CD4-positive, alpha-beta memory T cell (primary cell): ENCODE data around the gene L3MBTL4. TPM values are rescaled to one million over a fixed set of nuclear protein-coding genes. Genes with fewer than 3 reads are reported as not detected.

Experiments used
- CTCF ChIA-PET: fragments of 350-600 bp; sonication (Branson Sonifier 250); formaldehyde crosslinking; loops from one replicate; lab custom pipeline; 2021; ENCODE audit warnings: inconsistent platforms; ENCODE audit not compliant: partially characterized antibody; lab: Charles Lee
- POLR2A ChIA-PET: fragments of 350-600 bp; sonication (Branson Sonifier 250); formaldehyde crosslinking; loops from one replicate; lab custom pipeline; 2021; ENCODE audit not compliant: partially characterized antibody; lab: Charles Lee
- DNase-seq, 5 donors: peaks; one replicate each; pipeline versions ENCODE4 v3.0.0 to v3.0.0-alpha.2; 2020 to 2022; ENCODE audit warnings: mixed read lengths in 1 of 5
- H3K27ac ChIP-seq: one replicate; pipeline ENCODE4 v1.7.0; 2013; ENCODE audit warnings: low read depth, low read length
- H3K27me3 ChIP-seq: 2 replicates; pipeline ENCODE4 v1.7.0; 2013; ENCODE audit warnings: mild to moderate bottlenecking, low read length, moderate library complexity; ENCODE audit not compliant: insufficient read depth
- H3K36me3 ChIP-seq: 2 replicates; pipeline ENCODE4 v1.7.0; 2013; ENCODE audit warnings: mild to moderate bottlenecking, low read length, moderate library complexity; ENCODE audit not compliant: insufficient read depth
- H3K4me1 ChIP-seq: 2 replicates; pipeline ENCODE4 v1.7.0; 2013; ENCODE audit warnings: mild to moderate bottlenecking, low read length, moderate library complexity; ENCODE audit not compliant: insufficient read depth
- H3K4me3 ChIP-seq, 2 donors: one replicate each; pipeline ENCODE4 v1.7.0; 2013; ENCODE audit warnings: low read length in 2 of 2, mild to moderate bottlenecking in 1 of 2
- H3K9me3 ChIP-seq, 2 donors: one replicate each; pipeline ENCODE4 v1.7.0; 2013; ENCODE audit warnings: low read length in 2 of 2, control low read depth in 1 of 2; ENCODE audit not compliant: control insufficient read depth in 1 of 2
- H3K27ac Mint-ChIP-seq, 7 donors: one replicate each; pipeline ENCODE4 v1.8.0; 2020 to 2021; ENCODE audit warnings: mixed read lengths in 7 of 7, mild to moderate bottlenecking in 6 of 7, inconsistent platforms in 3 of 7, moderate library complexity in 3 of 7
- H3K27me3 Mint-ChIP-seq, 2 donors: one replicate each; pipeline ENCODE4 v1.8.0; 2020 to 2021; ENCODE audit warnings: mixed read lengths in 2 of 2
- H3K36me3 Mint-ChIP-seq, 2 donors: one replicate each; pipeline ENCODE4 v1.8.0; 2020 to 2021; ENCODE audit warnings: mixed read lengths in 2 of 2, inconsistent platforms in 1 of 2, mild to moderate bottlenecking in 1 of 2
- H3K4me1 Mint-ChIP-seq, 4 donors: one replicate each; pipeline ENCODE4 v1.8.0; 2020 to 2021; ENCODE audit warnings: mixed read lengths in 4 of 4, mild to moderate bottlenecking in 1 of 4
- H3K4me3 Mint-ChIP-seq, 8 donors: one replicate each; pipeline ENCODE4 v1.8.0; 2020 to 2021; ENCODE audit warnings: mixed read lengths in 8 of 8, mild to moderate bottlenecking in 7 of 8, moderate library complexity in 6 of 8, inconsistent platforms in 3 of 8
- H3K9me3 Mint-ChIP-seq, 8 donors: one replicate each; pipeline ENCODE4 v1.8.0; 2020 to 2021; ENCODE audit warnings: mixed read lengths in 8 of 8, mild to moderate bottlenecking in 5 of 8, inconsistent platforms in 3 of 8, moderate library complexity in 1 of 8
- intact Hi-C: fragments of 100-400 bp; cut with micrococcal nuclease; formaldehyde crosslinking; loops from one replicate; pipeline ENCODE4 v1.15.1; 2023
- polyA plus RNA-seq, 2 donors: library from polyadenylated mRNA; unstranded; fragments of 300-500 nt; fragmentation: Illumina TruSeq; gene quantifications; one replicate each; pipeline ENCODE4 v1.2.3, GENCODE V29; 2021
- total RNA-seq, 2 experiments: library from RNA; stranded (reverse); gene quantifications; one replicate each; pipeline ENCODE4 v1.2.3, GENCODE V29; 2021

The L3MBTL4 gene
- total and polyA plus RNA-seq, 4 experiments from 2014 or later = 0.49 to 0.53 TPM; not detected in 2

- H3K9me3 Mint-ChIP-seq = peaks cover 5 to 35% (median 15%) of the 10 kb centered on the region in 8 donors
- no peak for DNase-seq
- H3K27me3 ChIP-seq = no peaks in the 10 kb centered on the region
- intact Hi-C loops = no loop called here
- H3K4me1 Mint-ChIP-seq = no peaks in the 10 kb centered on the region
- no peak overlapping the region for H3K4me3 Mint-ChIP-seq
- H3K4me1 ChIP-seq = no peaks in the 10 kb centered on the region
- no peaks in the 10 kb centered on the region for H3K36me3 ChIP-seq
- CTCF ChIA-PET = no interaction called here
- H3K9me3 ChIP-seq = no peaks in the 10 kb centered on the region
- POLR2A ChIA-PET = no interaction called here
- peaks cover 0 to 1% of the 10 kb centered on the region in 2 donors for H3K27me3 Mint-ChIP-seq
- H3K27ac Mint-ChIP-seq = no peak overlapping the region
- peaks cover 0 to 2% of the 10 kb centered on the region in 2 donors for H3K36me3 Mint-ChIP-seq
- H3K27ac ChIP-seq = no peak overlapping the region
- no peak overlapping the region for H3K4me3 ChIP-seq
Measured at GRCh38 chr18:6254456-6254855, 160.3 kb downstream of the L3MBTL4 start.

- no peaks in the 10 kb centered on the region for H3K36me3 Mint-ChIP-seq
- Histone ChIP-seq H3K36me3 (no peaks in the 10 kb centered on the region), H3K27me3 (no peaks in the 10 kb centered on the region), H3K9me3 (no peaks in the 10 kb centered on the region), H3K4me1 (no peaks in the 10 kb centered on the region), H3K27ac (no peak overlapping the region), H3K4me3 (no peak overlapping the region)
- H3K27ac Mint-ChIP-seq = no peak overlapping the region
- no peak for DNase-seq
- H3K27me3 Mint-ChIP-seq = no peaks in the 10 kb centered on the region
- peaks cover 0 to 12% (median 3%) of the 10 kb centered on the region in 8 donors for H3K9me3 Mint-ChIP-seq
- ChIA-PET POLR2A (no interaction called here), CTCF (no interaction called here)
- no peak overlapping the region for H3K4me3 Mint-ChIP-seq
- H3K4me1 Mint-ChIP-seq = no peaks in the 10 kb centered on the region
- intact Hi-C loops = no loop called here
Measured at GRCh38 chr18:6251084-6251483, 163.6 kb downstream of the L3MBTL4 start.

GRCh38 chr18:6249788-6250187 is 164.9 kb downstream of the L3MBTL4 start:
- ChIA-PET POLR2A (no interaction called here), CTCF (no interaction called here)
- Histone ChIP-seq H3K4me1 (no peaks in the 10 kb centered on the region), H3K27ac (no peak overlapping the region), H3K9me3 (no peaks in the 10 kb centered on the region), H3K27me3 (no peaks in the 10 kb centered on the region), H3K4me3 (no peak overlapping the region), H3K36me3 (no peaks in the 10 kb centered on the region)
- H3K27ac Mint-ChIP-seq = no peak overlapping the region
- no peak overlapping the region for H3K4me3 Mint-ChIP-seq
- H3K27me3 Mint-ChIP-seq = no peaks in the 10 kb centered on the region
- DNase-seq = no peak
- H3K9me3 Mint-ChIP-seq = peaks cover 0 to 8% (median 3%) of the 10 kb centered on the region in 8 donors
- H3K4me1 Mint-ChIP-seq = no peaks in the 10 kb centered on the region
- H3K36me3 Mint-ChIP-seq = no peaks in the 10 kb centered on the region
- intact Hi-C loops = no loop called here

- Histone ChIP-seq H3K9me3 (no peaks in the 10 kb centered on the region), H3K4me1 (no peaks in the 10 kb centered on the region), H3K4me3 (no peak overlapping the region), H3K27me3 (no peaks in the 10 kb centered on the region), H3K36me3 (no peaks in the 10 kb centered on the region), H3K27ac (no peak overlapping the region)
- CTCF ChIA-PET = no interaction called here
- POLR2A ChIA-PET = no interaction called here
- intact Hi-C loops = no loop called here
- no peak overlapping the region for H3K27ac Mint-ChIP-seq
- peaks cover 0 to 7% (median 3%) of the 10 kb centered on the region in 8 donors for H3K9me3 Mint-ChIP-seq
- H3K4me3 Mint-ChIP-seq = no peak overlapping the region
- no peaks in the 10 kb centered on the region for H3K27me3 Mint-ChIP-seq
- no peaks in the 10 kb centered on the region for H3K4me1 Mint-ChIP-seq
- no peaks in the 10 kb centered on the region for H3K36me3 Mint-ChIP-seq
- no peak for DNase-seq
Measured at GRCh38 chr18:6249170-6249569, 165.5 kb downstream of the L3MBTL4 start.

- H3K27me3 Mint-ChIP-seq = no peaks in the 10 kb centered on the region
- peaks cover 0 to 4% (median 2%) of the 10 kb centered on the region in 8 donors for H3K9me3 Mint-ChIP-seq
- ChIA-PET POLR2A (no interaction called here), CTCF (no interaction called here)
- no peaks in the 10 kb centered on the region for H3K4me1 ChIP-seq
- H3K9me3 ChIP-seq = no peaks in the 10 kb centered on the region
- H3K4me3 Mint-ChIP-seq = no peak overlapping the region
- H3K4me1 Mint-ChIP-seq = no peaks in the 10 kb centered on the region
- H3K27ac ChIP-seq = no peak overlapping the region
- H3K36me3 ChIP-seq = no peaks in the 10 kb centered on the region
- H3K4me3 ChIP-seq = no peak overlapping the region
- H3K36me3 Mint-ChIP-seq = no peaks in the 10 kb centered on the region
- no peaks in the 10 kb centered on the region for H3K27me3 ChIP-seq
- DNase-seq = no peak
- intact Hi-C loops = no loop called here
- no peak overlapping the region for H3K27ac Mint-ChIP-seq
Measured at GRCh38 chr18:6248017-6248416, 166.7 kb downstream of the L3MBTL4 start.

GRCh38 chr18:6242004-6242403 is 172.7 kb downstream of the L3MBTL4 start:
- H3K36me3 Mint-ChIP-seq = no peaks in the 10 kb centered on the region
- intact Hi-C loops = no loop called here

GRCh38 chr18:6239716-6240115 is 175.0 kb downstream of the L3MBTL4 start:
- CTCF ChIA-PET = no interaction called here
- Histone ChIP-seq H3K27ac (no peak overlapping the region), H3K9me3 (no peaks in the 10 kb centered on the region), H3K27me3 (no peaks in the 10 kb centered on the region), H3K4me1 (no peaks in the 10 kb centered on the region), H3K4me3 (no peak overlapping the region), H3K36me3 (no peaks in the 10 kb centered on the region)
- H3K36me3 Mint-ChIP-seq = no peaks in the 10 kb centered on the region
- POLR2A ChIA-PET = no interaction called here
- H3K4me3 Mint-ChIP-seq = no peak overlapping the region
- peaks cover 0 to 10% (median 4%) of the 10 kb centered on the region in 8 donors for H3K9me3 Mint-ChIP-seq
- no peak overlapping the region for H3K27ac Mint-ChIP-seq
- intact Hi-C loops = no loop called here
- H3K27me3 Mint-ChIP-seq = no peaks in the 10 kb centered on the region
- H3K4me1 Mint-ChIP-seq = no peaks in the 10 kb centered on the region
- no peak for DNase-seq

More at GRCh38 chr18:6242004-6242403, 172.7 kb downstream of the L3MBTL4 start:
- CTCF ChIA-PET = no interaction called here
- H3K36me3 ChIP-seq = no peaks in the 10 kb centered on the region
- Mint-ChIP-seq H3K4me3 (no peak overlapping the region), H3K4me1 (no peaks in the 10 kb centered on the region), H3K9me3 (peaks cover 0 to 10% (median 2%) of the 10 kb centered on the region in 8 donors), H3K27ac (no peak overlapping the region), H3K27me3 (no peaks in the 10 kb centered on the region)
- no peaks in the 10 kb centered on the region for H3K27me3 ChIP-seq
- no peak overlapping the region for H3K4me3 ChIP-seq
- H3K4me1 ChIP-seq = no peaks in the 10 kb centered on the region
- H3K27ac ChIP-seq = no peak overlapping the region
- H3K9me3 ChIP-seq = no peaks in the 10 kb centered on the region
- POLR2A ChIA-PET = no interaction called here
- DNase-seq = no peak

GRCh38 chr18:6236258-6236657 is 178.5 kb downstream of the L3MBTL4 start:
- H3K4me3 Mint-ChIP-seq = no peak overlapping the region

More at GRCh38 chr18:6236258-6236657, 178.5 kb downstream of the L3MBTL4 start:
- H3K27me3 Mint-ChIP-seq = no peaks in the 10 kb centered on the region
- peaks cover 0 to 16% (median 8%) of the 10 kb centered on the region in 8 donors for H3K9me3 Mint-ChIP-seq
- H3K36me3 ChIP-seq = no peaks in the 10 kb centered on the region
- H3K27ac Mint-ChIP-seq = no peak overlapping the region
- no peaks in the 10 kb centered on the region for H3K9me3 ChIP-seq
- H3K4me1 Mint-ChIP-seq = no peaks in the 10 kb centered on the region
- DNase-seq = no peak
- intact Hi-C loops = no loop called here
- H3K4me3 ChIP-seq = no peak overlapping the region
- H3K4me1 ChIP-seq = no peaks in the 10 kb centered on the region
- no peaks in the 10 kb centered on the region for H3K36me3 Mint-ChIP-seq
- ChIA-PET CTCF (no interaction called here), POLR2A (no interaction called here)
- no peaks in the 10 kb centered on the region for H3K27me3 ChIP-seq
- H3K27ac ChIP-seq = no peak overlapping the region
